ENCODE data around the gene ACSM2B.
"Not testable (repeated sequence)": the region's sequence is repeated elsewhere in the genome, so short reads cannot be mapped to it uniquely, and the experiment has no call there.

Gene ACSM2B, protein sequence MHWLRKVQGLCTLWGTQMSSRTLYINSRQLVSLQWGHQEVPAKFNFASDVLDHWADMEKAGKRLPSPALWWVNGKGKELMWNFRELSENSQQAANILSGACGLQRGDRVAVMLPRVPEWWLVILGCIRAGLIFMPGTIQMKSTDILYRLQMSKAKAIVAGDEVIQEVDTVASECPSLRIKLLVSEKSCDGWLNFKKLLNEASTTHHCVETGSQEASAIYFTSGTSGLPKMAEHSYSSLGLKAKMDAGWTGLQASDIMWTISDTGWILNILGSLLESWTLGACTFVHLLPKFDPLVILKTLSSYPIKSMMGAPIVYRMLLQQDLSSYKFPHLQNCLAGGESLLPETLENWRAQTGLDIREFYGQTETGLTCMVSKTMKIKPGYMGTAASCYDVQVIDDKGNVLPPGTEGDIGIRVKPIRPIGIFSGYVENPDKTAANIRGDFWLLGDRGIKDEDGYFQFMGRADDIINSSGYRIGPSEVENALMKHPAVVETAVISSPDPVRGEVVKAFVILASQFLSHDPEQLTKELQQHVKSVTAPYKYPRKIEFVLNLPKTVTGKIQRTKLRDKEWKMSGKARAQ

GRCh38 chr16:20576145-20576544, at the start of gene ACSM2B:
Gene ACSM2B, minus strand, starts transcription at chr16:20576367. Its CDS starts 11,522 bp downstream, at chr16:20564845.
- not testable (repeated sequence) for DNase-seq

- DNase-seq: no peak
Observed at GRCh38 chr16:20624882-20625807, 49.0 kb upstream of the ACSM2B start.

- no peak for DNase-seq
Observed at GRCh38 chr16:20624205-20624604, 48.0 kb upstream of the ACSM2B start.

- DNase-seq: no peak
Observed at GRCh38 chr16:20622498-20622870, 46.3 kb upstream of the ACSM2B start.

DNA sequence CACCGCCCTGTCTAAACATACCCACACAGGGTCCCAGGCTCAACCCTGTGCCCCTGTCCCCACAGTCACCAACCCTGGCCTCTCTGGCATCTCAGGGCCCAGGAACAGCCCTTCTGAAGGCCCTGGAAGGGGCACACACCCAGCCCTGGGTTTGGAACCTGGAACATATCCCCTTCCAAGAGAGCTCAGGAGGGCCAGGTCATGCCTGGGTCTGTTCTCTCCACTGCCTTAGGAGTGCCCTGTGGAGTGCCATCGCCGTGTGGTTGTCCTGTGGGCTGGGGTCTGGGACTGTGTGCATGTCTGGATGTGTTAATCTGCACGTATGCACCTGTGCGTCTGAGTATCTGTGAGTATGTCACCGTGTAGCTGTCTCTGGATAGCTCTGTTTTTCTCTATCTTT, 45.2 kb upstream of the ACSM2B start:
- DNase-seq: no peak

GRCh38 chr16:20620770-20621169, 44.6 kb upstream of the ACSM2B start:
- DNase-seq: no peak

GRCh38 chr16:20620003-20620402, 43.8 kb upstream of the ACSM2B start:
- no peak for DNase-seq

DNA sequence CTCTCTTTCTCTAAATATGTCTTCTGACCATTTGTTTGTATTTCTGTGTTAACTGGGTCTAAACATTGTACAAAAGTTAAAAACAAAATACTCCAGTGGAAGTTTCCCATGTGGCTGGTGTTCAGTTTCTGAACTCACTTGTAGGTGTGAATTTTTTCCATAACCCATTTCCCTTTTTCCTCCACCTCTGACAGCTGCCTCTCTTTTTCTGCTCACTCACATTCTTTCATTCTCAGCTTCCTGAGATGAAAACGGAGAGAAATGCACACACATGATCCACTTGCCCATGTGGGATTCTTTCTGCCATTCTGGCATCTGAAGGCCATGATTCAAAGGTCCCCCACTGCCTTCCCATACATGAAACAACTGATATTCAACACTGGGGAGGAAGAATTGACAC, 41.1 kb upstream of the ACSM2B start:
- DNase-seq: no peak

GRCh38 chr16:20614186-20615141, 38.3 kb upstream of the ACSM2B start:
- DNase-seq: no peak

DNA sequence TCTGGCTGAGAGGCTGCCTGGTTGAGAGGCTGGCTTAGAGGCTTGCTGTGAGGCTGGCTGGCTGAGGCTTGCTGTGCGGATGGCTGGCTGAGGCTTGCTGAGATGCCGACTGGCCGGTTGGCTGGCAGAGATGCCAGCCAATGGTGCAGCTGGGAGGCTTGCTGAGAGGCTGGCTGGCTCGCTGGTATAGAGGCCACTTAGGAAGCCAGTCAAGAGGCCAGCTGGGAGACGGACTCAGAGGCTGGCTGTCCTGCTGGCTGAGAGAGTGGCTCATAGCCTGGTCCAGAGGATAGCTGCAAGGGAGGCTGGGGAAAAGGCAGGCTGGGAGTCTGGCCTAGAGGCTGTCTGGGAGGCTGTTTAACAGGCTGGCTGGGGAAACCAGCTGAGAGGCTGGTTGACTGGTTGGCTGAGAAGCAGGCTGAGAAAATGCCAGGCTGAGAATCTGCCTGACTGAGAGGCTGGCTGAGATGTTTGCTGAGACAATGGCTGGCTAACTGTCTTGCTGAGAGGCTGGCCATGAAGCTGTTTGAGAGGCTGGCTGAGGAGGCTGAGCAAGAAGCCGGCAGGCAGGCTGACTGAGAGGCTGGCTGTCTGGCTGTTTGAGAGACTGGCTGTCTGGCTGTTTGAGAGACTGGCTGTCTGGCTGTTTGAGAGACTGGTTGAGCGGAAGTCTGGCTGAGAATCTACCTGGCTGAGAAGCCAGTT, 37.5 kb upstream of the ACSM2B start:
- DNase-seq: no peak

- DNase-seq: no peak
Observed at GRCh38 chr16:20612551-20613480, 36.6 kb upstream of the ACSM2B start.

GRCh38 chr16:20611975-20612481, 35.9 kb upstream of the ACSM2B start:
- no peak for DNase-seq

GRCh38 chr16:20611350-20611902, 35.3 kb upstream of the ACSM2B start:
- DNase-seq: no peak

- DNase-seq: no peak
Observed at GRCh38 chr16:20610892-20611349, 34.8 kb upstream of the ACSM2B start.

GRCh38 chr16:20610211-20610891, 34.2 kb upstream of the ACSM2B start:
- no peak for DNase-seq

DNA sequence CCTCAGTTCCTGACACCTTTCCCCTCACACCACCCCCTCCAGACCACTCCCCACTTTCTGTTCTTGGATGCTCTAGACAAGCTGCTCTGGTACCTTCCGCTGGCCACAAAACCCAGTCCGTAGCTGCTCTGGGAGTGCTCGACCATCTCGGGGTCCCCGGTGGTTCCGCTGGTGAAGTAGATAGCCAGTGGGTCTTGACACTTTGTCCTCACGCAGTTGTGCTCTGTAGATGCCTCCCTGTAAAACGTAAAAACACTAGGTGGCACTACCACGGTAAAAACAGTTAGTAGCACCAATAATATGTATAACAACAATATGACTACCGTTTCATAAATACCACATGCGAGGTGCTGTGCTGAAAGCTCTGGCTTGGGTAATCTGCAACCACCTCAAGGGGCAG, 26.0 kb upstream of the ACSM2B start:
- not testable (repeated sequence) for DNase-seq

GRCh38 chr16:20599475-20599874, 23.3 kb upstream of the ACSM2B start:
- DNase-seq: not testable (repeated sequence)

DNA sequence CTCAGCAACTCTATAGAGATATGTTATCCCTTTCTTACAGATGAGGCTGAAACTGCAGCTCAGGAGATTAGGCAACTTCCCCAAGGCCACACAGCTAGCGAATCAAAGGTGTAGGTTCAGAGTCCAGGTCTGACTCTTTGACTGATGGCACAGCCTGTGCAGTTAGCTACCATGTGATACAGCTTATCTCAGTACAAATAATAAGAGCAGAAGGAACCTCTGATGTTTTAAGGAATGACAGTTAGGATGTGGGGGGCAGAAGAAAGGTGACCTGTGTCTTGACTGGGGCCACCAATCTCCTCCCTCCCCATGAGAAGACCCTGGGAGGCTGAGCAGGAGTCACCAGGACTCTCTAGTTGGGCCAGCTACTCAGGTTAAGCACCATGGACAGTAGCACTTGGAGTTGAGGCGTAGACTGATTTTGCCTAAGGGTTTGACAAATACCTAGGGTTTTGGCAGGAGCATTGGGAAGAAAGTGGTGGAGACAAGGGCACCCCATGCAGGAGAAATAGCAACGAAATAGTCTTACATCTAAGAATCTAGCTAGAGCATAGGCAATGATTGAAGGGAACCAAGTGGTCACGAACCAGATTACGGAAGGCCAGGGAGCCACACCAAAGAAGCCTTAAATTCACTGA, 22.8 kb upstream of the ACSM2B start:
- no peak for DNase-seq

DNA sequence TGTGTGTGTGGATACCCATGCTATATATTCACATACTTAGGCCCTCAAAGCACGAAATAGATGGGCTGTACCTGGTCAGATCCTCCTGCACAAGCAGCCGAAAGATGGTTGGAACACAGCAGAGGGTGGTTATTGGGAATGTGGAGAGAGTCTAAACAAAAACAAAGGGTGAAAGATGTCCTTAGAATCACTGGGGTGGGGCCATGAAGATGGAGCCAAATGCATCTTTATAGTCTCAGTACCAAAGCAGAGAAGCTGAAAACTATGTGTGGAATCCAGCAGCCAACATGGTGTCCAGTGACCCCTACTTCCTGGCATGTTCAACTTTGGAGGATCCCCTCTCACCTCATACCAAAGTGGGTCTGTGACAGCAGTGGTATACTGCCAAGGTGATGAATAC, 19.5 kb upstream of the ACSM2B start:
- DNase-seq: not testable (repeated sequence)

All from stimulated activated CD4-positive, alpha-beta T cell treated with anti-CD3 and anti-CD28 coated beads, Interleukin-4, amount 100 ng/mL, for 4 hours (primary cell).